GM18873 (cell line): Measurements from ENCODE around the gene FGGY.
"Not testable (repeated sequence)": the region's sequence is repeated elsewhere in the genome, so short reads cannot be mapped to it uniquely, and the experiment has no call there.

Experiments used
- ATAC-seq: cut with Tn5 transposase; IDR thresholded peaks from one replicate; pipeline ENCODE4 v1.9.1; 2021; ENCODE audit warnings: mild to moderate bottlenecking, moderate library complexity, moderate number of reproducible peaks; ENCODE audit not compliant: unreplicated experiment, low FRiP score

The FGGY gene

DNA sequence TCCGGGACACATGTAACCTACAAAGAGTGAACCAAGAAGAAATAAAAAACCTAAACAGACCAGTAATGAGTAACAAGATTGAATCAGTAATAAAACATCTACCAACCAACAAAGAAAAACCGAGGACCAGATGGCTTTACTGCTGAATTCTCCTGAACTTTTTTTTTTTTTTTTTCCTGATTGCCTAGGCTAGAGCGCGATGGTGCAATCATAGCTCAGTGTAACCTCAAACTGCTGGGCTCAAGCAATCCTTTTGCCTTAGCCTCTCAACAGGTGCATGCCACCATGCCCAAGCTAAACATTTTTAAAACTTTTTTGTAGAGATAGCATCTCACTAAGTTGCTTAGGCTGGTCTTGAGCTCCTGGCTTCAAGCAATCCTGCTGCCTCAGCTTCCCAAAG lies 11.2 kb upstream of the FGGY start:
- no peak for ATAC-seq

DNA sequence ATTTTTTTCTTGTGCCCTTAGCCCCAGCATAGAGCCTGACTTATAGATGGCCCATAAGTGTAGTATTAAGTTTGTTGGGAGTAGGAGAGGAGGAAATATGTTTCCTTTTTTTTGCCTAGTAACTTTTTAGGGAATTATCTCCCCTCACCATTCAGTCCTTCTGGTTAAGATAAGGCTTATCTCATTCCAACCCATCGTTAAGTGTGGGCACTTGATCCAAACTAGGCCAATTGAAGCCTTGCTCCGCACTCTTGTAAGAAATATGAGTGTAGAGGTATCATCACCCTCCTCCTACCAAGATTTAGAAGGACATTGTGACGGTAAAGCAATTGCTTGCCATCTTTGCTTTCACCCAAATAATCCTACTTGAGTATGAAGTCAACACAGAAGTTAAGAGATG lies 8.8 kb upstream of the FGGY start:
- no peak for ATAC-seq

DNA sequence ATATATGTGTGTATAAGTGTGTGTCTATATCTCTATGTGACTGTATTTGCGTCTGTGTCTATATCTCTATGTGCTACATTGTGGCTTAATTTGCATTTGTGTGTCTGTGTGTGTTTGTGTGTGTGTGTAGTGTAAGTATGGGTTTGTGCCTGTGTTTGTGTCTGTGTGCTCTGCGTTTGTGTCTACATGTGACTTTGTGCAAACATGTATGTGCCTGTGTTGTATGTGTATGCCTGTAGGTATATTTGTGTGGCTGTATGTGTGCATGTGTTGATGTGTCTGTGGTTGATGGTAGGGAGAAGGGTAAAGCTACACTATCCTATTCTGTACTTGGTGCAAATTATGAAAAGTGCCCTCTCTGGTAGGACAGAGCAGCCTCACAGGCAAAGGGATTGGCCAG lies 7.3 kb upstream of the FGGY start:
- ATAC-seq: no peak

DNA sequence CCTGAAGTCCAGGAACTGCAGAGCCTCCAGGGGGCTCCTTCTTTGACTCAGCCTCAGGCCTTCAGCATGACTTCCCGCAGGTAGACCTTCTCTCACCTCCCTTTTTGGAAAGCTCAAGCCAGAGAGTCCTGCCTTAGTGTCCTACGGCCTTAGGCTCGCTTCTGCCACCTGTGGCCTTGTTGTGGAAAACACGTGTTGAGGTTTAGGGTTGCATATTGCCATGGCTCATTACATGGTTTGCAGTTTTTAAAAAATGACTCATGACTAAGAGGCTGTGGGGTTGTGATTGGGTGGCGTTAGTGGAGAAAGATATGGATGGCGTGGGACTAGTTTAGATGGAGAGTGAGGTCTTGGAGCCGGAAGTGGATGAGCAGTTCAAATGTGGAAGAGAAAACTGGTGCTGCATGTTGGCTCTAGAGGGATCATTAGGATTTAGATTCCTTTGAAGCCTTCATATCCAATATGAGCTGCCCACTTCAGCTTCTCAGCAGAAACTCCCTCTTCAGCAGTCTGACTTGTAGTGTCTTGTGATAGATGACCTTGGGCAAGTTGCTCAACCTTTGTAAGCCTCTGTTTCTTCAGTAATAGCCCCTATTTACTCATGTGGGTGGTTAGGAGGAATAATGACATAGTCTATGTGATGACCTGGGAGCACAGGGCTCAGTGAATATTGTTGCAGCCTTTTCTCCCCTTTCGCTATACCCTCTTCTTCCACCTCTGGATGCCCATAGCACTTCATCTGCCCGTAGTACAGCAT lies 6.5 kb upstream of the FGGY start:
- ATAC-seq: peak; percentile 65

DNA sequence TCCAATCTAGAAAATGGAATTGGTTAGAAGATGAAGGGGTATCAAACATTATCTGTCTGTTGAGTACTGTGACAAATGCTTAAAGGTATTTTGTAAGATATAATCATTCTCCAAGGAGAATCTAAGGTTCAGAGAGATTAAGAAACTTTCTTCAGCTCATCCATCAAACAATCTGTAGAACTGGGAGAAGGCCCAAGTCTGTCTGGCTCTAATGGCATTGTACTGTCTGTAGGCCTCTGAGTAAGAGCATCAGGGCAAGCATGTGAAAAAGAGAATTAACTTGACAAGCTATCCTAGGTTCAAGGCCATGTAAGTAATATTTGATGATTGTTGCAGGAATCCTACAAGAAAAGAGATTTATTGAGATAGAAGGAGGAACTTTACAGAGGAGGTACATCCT lies 5.3 kb upstream of the FGGY start:
- no peak for ATAC-seq

DNA sequence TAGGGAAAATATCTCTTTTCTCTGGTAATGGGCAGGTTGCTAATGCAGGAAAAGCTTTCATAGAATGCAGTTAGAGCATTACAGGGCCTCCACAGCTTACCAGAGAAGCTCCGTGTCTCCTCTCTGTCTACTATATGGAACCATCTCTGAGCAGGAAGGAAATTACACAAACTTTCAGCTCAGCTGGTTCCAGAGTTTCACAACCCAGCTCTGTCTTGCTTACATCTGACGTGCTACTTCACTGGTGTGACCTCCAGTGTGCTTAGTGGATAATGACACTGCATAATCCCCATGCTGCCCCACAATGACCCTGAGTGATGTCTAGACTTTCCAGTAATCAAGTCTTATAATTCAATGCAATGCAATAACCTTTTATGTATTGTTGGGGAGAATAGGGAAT lies 4.3 kb upstream of the FGGY start:
- peak; percentile 28 for ATAC-seq

DNA sequence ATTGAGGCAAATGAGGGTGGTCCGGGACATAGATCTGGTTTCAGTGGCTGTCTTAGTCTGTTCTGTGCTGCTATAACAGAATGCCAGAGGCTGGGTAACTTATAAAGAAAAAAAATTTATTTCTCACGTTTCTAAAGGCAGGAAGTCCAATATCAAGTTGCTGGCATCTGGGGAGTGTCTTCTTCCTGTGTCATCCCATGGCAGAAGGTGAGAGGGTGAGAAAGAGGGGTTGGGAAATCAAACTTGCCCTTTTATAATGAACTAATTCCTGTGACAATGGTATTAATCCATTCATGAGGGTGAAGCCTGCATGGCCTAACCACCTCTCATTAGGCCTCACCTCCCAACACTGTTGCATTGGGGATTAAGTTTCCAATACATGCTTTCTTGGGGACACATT lies 3.7 kb upstream of the FGGY start:
- ATAC-seq: no peak

DNA sequence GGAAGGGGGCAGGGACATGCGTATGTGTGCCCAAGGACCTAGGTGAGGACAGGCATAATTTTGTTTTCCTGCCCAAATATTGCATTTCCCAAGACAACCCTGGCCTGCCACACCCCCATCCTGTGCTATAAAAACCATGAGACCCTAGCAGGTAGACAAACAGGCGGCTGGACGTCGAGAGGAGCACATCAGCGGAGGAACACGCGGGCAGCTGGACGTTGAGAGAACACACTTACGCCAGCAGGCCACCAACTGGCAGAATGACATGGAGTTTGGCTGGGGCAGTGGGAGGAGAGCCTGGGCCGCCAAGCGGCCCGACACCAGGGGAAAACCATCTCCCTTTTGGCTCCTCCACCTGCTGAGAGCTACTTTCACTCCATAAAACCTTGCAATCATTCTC lies 3.0 kb upstream of the FGGY start:
- ATAC-seq: no peak

DNA sequence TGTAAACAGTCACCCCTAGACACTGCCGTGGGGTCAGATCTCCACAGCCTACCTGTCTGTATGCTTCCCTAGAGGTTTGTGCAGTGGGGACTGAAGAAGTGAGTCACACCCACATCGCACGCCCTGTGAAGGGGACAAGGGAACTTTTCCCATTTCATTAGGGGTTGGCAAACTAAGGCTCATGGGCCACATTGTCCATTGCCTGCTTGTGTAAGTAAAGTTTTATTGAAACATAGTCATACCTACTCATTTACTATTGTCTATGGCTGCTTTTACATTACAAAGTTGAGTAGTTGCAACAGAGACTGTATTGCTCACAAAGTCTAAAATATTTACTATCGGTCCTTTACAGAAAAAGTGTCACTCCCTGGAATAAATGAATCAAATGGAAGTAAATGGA lies 2.5 kb upstream of the FGGY start:
- no peak for ATAC-seq

DNA sequence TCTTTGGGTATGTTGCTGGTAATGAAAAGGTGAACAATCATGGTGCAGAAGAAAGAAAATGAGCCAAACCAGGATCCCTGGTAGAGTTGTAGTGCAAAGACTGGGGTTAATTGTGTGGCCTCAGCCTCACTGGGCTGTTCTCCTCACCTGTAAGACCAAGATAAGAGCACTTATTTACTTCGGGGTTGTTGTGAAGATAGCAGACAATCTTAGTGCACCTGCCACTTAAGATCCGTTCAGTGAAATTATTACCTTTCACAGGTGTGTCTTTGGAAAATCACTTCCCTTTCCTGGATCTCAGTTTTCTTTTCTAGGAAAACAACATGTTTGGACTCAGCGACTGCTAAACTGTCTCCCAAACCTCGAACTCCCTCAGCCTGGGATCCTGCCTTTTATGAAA lies 1.3 kb upstream of the FGGY start:
- no peak for ATAC-seq

DNA sequence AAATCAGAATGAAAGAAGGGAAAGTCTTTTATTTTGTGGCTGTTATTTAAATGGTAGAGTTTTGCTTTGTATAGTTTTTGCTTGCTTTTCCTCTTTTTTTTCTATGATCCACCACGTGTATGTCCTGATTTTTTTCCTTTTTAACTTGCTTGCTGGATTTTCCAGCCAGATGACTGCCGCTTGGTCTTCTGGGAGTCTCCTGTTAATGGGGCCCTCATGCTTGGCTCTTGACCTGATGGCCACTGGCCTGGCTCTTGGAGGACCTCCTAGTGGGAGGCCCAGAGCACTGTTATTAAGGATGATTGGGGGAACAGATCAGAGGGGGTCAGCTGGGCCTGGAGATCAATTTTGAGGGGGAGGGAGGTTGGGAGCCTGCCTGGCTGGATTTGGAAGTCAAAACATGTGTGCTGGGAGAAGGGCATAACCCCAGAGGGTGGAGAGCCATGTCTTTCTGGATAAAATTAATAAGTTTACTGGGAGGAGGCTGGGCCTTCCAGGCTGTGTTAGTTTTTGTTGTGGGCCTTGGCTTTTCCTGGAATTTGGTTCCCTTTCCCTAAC lies 1.2 kb downstream of the FGGY start:
- ATAC-seq: no peak

DNA sequence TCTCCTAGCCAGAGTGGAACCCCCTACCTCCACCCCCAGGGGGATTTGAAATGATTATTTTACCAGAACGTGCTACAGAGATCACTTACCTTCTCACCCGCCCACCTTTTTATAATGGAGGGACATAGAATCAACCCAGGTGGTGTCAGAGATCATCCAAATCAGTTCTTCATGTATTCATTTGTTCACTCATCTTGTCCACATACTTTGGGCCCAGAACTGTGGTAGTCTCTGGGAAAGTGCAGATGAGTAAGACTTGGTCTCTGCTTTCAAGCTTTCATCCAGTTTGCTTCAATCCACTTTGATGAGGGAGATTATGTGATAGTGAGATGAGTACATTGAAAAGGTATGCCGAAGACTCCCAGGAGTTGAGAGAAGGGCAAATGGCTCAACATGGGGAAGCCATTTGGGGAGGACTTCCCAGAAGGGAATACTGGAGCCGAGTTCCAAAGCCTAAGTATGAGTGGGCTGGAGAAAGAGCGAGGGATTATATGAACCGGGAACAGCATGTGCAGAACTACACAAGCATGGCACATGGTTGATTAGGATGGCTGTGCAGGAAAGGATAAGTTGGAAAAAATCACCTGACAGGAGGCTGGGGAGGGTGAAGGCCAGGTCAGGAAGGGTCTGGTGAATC lies 1.9 kb downstream of the FGGY start:
- no peak for ATAC-seq

DNA sequence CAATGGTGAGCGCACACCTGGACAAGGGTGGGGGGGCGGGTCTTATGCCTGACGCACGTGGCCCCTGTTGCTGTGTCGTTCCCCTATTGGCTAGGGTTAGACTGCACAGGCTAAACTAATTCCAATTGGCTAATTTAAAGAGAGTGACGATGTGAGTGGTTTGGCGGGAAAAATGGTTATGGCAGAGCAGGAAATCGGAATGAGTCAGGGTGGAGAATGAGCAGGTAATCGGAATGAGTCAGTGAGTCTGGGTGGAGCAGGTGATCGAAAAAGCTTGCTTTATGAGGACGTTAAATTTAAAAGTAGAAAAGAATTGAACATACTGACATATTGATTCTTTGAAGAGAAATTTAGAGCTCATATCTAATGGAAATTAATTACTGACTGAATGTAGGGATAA lies 2.8 kb downstream of the FGGY start:
- ATAC-seq: not testable (repeated sequence)

DNA sequence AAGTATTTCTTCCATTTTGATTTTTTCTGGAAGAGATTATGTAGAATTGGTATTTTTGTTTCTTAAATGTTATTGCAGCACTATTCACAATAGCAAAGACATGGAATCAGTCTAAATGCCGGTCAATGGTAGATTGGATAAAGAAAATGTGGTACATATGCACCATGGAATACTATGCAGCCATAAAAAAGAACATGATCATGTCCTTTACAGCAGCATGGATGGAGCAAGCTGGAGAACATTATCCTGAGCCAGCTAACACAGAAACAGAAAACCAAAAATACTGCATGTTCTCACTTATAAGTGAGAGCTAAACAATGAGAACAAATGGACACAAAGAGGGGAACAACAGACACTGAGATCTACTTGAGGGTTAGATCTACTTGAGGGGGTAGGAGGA lies 5.4 kb downstream of the FGGY start:
- no peak for ATAC-seq

DNA sequence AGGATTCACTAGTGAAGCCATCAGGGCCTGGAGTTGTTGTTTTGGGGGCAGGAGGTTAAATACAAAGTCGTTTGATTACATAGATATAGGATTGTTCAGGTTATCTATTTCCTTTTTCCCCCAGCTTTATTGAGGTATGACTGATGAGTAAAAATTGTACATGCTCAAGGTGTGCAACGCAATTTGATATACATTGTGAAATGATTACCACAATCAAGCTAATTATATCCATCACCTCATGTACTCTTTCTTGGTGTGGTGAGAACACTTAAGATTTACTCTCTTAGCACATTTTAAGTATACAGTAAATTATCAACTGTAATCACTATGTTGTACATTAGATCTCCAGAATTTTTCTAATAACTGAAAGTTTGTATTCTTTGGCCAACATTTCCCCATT lies 6.0 kb downstream of the FGGY start:
- no peak for ATAC-seq

DNA sequence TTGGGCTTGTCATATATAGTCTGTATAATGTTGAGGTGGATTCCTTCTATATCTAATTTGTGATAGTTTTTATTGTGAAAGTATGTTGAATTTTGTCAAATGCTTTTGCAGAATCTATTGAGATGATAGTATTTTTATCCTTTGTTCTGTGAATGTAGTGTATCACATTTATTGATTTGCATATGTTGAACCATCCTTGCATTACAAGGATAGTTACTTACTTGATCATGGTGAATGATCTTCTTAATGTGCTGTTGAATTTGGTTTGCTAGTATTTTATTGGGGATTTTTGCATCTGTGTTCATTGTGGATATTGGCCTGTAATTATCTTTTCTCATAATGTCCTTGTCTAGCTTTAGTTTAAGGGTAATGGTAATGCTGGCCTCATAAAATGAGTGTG lies 8.3 kb downstream of the FGGY start:
- ATAC-seq: no peak

DNA sequence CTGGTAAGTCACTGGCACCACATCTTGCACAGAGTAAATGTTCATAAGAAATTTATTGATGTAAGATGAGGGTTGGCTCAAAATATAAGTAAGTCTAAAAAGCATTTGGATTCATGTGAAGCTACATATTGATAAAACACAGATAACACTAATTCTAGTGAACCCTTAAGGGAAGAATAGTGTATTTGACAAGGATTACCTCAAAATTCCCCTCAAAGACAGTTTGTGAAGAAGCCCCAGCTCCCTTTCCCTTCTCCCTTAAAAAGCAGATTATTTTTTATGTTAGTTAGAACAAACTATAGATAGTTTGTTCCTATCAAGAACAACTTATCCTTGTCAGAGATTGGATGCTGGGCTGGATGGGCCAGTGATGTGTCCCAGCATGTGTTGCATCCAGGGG lies 10.7 kb downstream of the FGGY start:
- ATAC-seq: no peak

DNA sequence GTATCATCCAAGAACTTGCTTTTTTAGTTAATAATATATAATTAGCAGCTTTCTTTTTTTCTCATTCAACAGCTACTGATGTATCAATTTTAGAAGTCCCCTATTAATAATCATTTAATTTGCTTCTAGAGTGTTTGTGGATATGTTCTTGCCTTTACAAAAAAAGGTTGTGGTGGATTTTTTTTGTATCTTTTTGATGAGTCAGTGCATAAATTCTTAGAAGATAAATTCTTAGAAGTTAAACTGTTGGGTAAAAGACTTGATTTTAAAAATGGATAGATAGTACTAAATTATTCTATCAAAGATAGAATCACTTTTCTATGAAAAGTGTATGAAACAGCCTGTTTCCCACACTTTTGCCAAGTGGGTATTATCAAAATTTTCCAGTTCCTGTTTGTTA lies 11.9 kb downstream of the FGGY start:
- ATAC-seq: no peak

DNA sequence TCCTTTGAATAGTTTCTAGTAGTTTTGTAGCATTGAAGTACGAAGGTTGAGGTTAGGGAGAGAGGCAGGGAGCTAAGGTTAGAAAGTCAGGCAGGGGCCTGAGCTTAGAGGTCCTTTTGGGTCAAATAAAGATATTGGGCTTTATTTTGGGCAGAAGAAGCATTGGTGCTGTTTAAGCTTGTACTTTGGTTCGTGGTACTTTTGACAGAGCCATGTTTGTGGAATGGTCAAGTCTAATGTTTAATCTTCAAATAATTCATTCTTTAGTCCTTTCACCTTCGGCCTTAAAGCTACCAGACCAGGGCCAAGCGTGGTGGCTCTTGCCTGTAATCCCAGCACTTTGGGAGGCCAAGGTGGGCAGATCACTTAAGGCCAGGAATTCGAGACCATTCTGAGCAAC lies 12.5 kb downstream of the FGGY start:
- ATAC-seq: no peak

DNA sequence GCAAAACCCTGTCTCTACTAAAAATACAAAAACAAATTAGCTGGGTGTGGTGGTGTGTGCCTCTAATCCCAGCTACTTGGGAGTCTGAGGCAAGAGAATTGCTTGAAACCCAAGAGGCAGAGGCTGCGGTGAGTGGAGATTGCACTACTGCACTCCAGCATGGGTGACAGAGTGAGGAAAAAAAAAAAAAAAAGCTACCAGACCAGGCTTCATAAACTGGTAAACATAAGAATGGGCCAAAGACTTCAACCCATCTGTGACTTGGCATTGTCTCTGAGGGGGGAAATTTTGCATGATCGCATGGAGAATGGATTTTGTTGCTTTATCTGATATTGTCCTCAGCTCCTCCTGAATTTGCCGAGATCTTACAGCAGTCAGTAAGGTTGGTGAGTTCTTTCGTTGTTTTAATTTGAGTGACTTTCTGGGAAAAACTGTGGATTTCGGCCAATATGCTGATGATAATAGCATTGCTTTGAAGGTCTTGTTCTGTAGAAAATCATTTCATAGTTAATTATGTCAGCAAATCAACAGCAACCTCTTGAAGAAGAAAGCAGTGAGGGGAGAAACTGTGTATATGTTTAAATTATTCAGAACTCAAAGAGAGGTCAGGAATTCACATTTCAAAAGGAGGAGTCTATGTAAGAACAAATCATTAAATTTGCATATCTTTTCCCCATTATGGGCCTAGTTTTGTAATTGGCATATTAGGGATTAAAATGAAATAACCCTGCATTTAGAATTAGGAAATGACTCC lies 13.1 kb downstream of the FGGY start:
- ATAC-seq: no peak

DNA sequence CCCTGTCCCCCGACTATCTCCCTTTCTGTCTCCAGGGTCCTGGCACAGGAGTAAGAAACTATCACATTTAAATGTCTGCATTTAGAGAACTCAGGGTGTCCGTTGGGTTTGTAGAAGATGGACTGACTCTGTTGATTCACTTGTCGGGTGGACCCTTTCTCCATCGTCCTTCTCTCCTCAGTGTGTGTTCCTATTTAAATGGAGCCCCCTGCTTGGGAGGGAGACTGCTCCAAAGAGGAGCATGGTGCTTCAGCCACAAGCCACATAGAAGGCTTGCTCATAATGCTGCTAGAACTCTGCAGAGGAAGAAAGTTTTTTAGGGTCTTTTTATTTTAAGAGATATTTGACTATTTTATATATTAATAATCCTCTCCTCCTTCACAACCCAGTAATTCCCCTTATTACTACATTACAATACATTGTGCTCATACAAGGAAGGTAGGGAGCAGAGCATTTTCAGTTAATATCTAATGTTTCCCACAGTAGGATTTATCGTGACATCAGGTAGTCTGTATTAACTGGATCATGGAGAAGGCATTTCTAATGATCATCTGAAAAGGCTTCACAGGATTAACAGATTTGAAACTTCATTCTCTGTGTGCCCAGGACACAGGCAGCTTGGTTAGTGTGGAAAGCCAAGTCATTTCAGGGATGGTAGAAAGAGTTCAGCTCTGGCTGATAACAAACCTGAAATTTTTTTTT lies 13.8 kb downstream of the FGGY start:
- ATAC-seq: no peak
